K562 (cell line): ENCODE results near the gene C7.

Experiments used
- FOXP1 ChIP-seq: sonication (generic); formaldehyde crosslinking; IDR thresholded peaks from 2 replicates; pipeline ENCODE4 v1.8.0; 2022; ENCODE audit warnings: mild to moderate bottlenecking, missing genetic modification reagents
- HDAC2 ChIP-seq: fragments of 450-650 bp; IDR thresholded peaks from 2 replicates; pipeline ENCODE4 v1.6.1; 2016; ENCODE audit warnings: mild to moderate bottlenecking
- MYC ChIP-seq, 2 experiments: fragments of 250-450 bp in 1 of 2; sonication (Bioruptor Pico) in 1 of 2; IDR thresholded peaks; 2 replicates each; pipeline versions ENCODE4 v1.5.1 to v1.6.1; 2012 to 2021; ENCODE audit warnings: low read depth in 2 of 2, borderline replicate concordance in 1 of 2, improper control_type of control experiment in 1 of 2, low read length in 1 of 2, mild to moderate bottlenecking in 1 of 2, moderate library complexity in 1 of 2
- NRF1 ChIP-seq, 2 experiments: fragments of 450-650 bp; IDR thresholded peaks in 1 of 2; conservative IDR thresholded peaks in 1 of 2; 2 replicates each; pipeline ENCODE4 v1.6.1; 2014; ENCODE audit warnings: mild to moderate bottlenecking in 2 of 2
- PHF21A ChIP-seq: fragments of 450-650 bp; IDR thresholded peaks from 2 replicates; pipeline ENCODE4 v1.6.1; 2017; ENCODE audit warnings: low read depth, borderline replicate concordance
- SP2 ChIP-seq: IDR thresholded peaks from 2 replicates; pipeline ENCODE4 v1.6.1; 2011; ENCODE audit warnings: mild to moderate bottlenecking, low read depth, low read length, moderate library complexity; ENCODE audit not compliant: poor library complexity, severe bottlenecking; ENCODE audit errors: extremely low read depth
- TAF1 ChIP-seq: IDR thresholded peaks from 2 replicates; pipeline ENCODE4 v1.6.1; 2011; ENCODE audit warnings: mild to moderate bottlenecking, low read length, moderate library complexity; ENCODE audit not compliant: insufficient read depth, control insufficient read depth, severe bottlenecking; ENCODE audit errors: extremely low read depth
- TF ChIP-seq, protein P1 (sequence below): IDR thresholded peaks from 3 replicates; pipeline ENCODE4 v1.6.1; 2011; ENCODE audit warnings: borderline replicate concordance, mild to moderate bottlenecking, moderate library complexity; ENCODE audit not compliant: insufficient read length; ENCODE audit errors: extremely low read depth
- TF ChIP-seq, protein P2 (sequence below), 3 experiments: IDR thresholded peaks in 2 of 3; conservative IDR thresholded peaks in 1 of 3; 2 replicates each; pipeline ENCODE4 v1.5.1; 2011 to 2012; ENCODE audit warnings: low read length in 3 of 3, mild to moderate bottlenecking in 3 of 3, control low read depth in 2 of 3, improper control_type of control experiment in 1 of 3, inconsistent platforms in 1 of 3, low read depth in 1 of 3, mixed read lengths in 1 of 3, moderate library complexity in 1 of 3; ENCODE audit not compliant: insufficient read depth in 2 of 3
- TF ChIP-seq, protein P3 (sequence below), 2 experiments: IDR thresholded peaks; 2 replicates each; pipeline ENCODE4 v1.6.1; 2012; ENCODE audit warnings: improper control_type of control experiment in 2 of 2, low read depth in 2 of 2, low read length in 2 of 2, borderline replicate concordance in 1 of 2
- TF ChIP-seq, protein P4 (sequence below), 2 experiments: fragments of 200-800 bp in 1 of 2; sonication (Bioruptor generic) in 1 of 2; sonication (generic) in 1 of 2; formaldehyde crosslinking in 1 of 2; IDR thresholded peaks in 1 of 2; conservative IDR thresholded peaks in 1 of 2; 2 replicates each; pipeline versions ENCODE4 v1.5.0 to v1.6.1; 2016 to 2020; ENCODE audit warnings: missing compliant biosample characterization in 1 of 2, missing genetic modification characterization in 1 of 2, missing genetic modification reagents in 1 of 2
- TF ChIP-seq, protein P5 (sequence below), 2 experiments: IDR thresholded peaks in 1 of 2; conservative IDR thresholded peaks in 1 of 2; 2 replicates each; pipeline ENCODE4 v1.6.1; 2016; ENCODE audit warnings: low read depth in 2 of 2, mild to moderate bottlenecking in 1 of 2, missing compliant biosample characterization in 1 of 2, missing genetic modification characterization in 1 of 2, moderate library complexity in 1 of 2

DNA sequence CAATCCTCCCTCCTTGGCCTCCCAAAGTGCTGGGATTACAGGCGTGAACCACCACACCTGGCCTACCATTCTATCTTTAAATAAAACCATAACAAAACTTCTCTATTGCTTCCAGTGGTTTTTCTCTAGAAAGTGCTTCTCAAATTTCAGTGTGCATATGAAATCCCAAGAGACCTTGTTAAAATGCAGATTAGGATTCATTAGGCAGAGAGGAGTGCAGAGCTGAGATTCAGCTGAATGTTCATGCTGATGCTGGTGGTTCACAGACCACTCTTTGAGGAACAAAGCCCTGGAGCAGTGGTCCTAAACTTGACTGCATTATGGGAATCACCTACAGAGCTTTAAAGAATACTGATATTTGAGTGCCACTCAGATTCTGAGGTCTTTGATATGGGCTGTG lies 39.9 kb upstream of the C7 start:
- no peak for TF ChIP-seq NRF1 (conservative IDR thresholded peaks at IDR 0.05 in 1 of 2, IDR thresholded peaks at IDR 0.05 in 1 of 2)
- TF ChIP-seq TAF1: no peak
- TF ChIP-seq, protein P1, sequence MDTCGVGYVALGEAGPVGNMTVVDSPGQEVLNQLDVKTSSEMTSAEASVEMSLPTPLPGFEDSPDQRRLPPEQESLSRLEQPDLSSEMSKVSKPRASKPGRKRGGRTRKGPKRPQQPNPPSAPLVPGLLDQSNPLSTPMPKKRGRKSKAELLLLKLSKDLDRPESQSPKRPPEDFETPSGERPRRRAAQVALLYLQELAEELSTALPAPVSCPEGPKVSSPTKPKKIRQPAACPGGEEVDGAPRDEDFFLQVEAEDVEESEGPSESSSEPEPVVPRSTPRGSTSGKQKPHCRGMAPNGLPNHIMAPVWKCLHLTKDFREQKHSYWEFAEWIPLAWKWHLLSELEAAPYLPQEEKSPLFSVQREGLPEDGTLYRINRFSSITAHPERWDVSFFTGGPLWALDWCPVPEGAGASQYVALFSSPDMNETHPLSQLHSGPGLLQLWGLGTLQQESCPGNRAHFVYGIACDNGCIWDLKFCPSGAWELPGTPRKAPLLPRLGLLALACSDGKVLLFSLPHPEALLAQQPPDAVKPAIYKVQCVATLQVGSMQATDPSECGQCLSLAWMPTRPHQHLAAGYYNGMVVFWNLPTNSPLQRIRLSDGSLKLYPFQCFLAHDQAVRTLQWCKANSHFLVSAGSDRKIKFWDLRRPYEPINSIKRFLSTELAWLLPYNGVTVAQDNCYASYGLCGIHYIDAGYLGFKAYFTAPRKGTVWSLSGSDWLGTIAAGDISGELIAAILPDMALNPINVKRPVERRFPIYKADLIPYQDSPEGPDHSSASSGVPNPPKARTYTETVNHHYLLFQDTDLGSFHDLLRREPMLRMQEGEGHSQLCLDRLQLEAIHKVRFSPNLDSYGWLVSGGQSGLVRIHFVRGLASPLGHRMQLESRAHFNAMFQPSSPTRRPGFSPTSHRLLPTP: no peak
- TF ChIP-seq, protein P2, sequence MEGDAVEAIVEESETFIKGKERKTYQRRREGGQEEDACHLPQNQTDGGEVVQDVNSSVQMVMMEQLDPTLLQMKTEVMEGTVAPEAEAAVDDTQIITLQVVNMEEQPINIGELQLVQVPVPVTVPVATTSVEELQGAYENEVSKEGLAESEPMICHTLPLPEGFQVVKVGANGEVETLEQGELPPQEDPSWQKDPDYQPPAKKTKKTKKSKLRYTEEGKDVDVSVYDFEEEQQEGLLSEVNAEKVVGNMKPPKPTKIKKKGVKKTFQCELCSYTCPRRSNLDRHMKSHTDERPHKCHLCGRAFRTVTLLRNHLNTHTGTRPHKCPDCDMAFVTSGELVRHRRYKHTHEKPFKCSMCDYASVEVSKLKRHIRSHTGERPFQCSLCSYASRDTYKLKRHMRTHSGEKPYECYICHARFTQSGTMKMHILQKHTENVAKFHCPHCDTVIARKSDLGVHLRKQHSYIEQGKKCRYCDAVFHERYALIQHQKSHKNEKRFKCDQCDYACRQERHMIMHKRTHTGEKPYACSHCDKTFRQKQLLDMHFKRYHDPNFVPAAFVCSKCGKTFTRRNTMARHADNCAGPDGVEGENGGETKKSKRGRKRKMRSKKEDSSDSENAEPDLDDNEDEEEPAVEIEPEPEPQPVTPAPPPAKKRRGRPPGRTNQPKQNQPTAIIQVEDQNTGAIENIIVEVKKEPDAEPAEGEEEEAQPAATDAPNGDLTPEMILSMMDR (IDR thresholded peaks at IDR 0.05 in 2 of 3, conservative IDR thresholded peaks at IDR 0.05 in 1 of 3; ENCODE audit: insufficient read depth in 2 of 3, low read depth in 1 of 3, low read length in 3 of 3): no peak
- TF ChIP-seq, protein P3, sequence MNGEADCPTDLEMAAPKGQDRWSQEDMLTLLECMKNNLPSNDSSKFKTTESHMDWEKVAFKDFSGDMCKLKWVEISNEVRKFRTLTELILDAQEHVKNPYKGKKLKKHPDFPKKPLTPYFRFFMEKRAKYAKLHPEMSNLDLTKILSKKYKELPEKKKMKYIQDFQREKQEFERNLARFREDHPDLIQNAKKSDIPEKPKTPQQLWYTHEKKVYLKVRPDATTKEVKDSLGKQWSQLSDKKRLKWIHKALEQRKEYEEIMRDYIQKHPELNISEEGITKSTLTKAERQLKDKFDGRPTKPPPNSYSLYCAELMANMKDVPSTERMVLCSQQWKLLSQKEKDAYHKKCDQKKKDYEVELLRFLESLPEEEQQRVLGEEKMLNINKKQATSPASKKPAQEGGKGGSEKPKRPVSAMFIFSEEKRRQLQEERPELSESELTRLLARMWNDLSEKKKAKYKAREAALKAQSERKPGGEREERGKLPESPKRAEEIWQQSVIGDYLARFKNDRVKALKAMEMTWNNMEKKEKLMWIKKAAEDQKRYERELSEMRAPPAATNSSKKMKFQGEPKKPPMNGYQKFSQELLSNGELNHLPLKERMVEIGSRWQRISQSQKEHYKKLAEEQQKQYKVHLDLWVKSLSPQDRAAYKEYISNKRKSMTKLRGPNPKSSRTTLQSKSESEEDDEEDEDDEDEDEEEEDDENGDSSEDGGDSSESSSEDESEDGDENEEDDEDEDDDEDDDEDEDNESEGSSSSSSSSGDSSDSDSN (IDR thresholded peaks at IDR 0.05; ENCODE audit: borderline replicate concordance in 1 of 2, low read depth in 2 of 2, low read length in 2 of 2): no peak
- no peak for TF ChIP-seq FOXP1 (CRISPR knock-in tag)
- TF ChIP-seq MYC (IDR thresholded peaks at IDR 0.05; ENCODE audit: low read depth, low read length): no peak
- no peak for TF ChIP-seq MYC (CRISPR knock-in tag; IDR thresholded peaks at IDR 0.05; ENCODE audit: borderline replicate concordance, low read depth)
- TF ChIP-seq HDAC2: no peak
- TF ChIP-seq, protein P4, sequence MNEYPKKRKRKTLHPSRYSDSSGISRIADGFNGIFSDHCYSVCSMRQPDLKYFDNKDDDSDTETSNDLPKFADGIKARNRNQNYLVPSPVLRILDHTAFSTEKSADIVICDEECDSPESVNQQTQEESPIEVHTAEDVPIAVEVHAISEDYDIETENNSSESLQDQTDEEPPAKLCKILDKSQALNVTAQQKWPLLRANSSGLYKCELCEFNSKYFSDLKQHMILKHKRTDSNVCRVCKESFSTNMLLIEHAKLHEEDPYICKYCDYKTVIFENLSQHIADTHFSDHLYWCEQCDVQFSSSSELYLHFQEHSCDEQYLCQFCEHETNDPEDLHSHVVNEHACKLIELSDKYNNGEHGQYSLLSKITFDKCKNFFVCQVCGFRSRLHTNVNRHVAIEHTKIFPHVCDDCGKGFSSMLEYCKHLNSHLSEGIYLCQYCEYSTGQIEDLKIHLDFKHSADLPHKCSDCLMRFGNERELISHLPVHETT (CRISPR knock-in tag; conservative IDR thresholded peaks at IDR 0.05 in 1 of 2, IDR thresholded peaks at IDR 0.05 in 1 of 2): no peak
- TF ChIP-seq, protein P5, sequence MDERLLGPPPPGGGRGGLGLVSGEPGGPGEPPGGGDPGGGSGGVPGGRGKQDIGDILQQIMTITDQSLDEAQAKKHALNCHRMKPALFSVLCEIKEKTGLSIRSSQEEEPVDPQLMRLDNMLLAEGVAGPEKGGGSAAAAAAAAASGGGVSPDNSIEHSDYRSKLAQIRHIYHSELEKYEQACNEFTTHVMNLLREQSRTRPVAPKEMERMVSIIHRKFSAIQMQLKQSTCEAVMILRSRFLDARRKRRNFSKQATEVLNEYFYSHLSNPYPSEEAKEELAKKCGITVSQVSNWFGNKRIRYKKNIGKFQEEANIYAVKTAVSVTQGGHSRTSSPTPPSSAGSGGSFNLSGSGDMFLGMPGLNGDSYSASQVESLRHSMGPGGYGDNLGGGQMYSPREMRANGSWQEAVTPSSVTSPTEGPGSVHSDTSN (CRISPR knock-in tag; IDR thresholded peaks at IDR 0.05; ENCODE audit: low read depth): no peak
- TF ChIP-seq, protein P5 (tag; conservative IDR thresholded peaks at IDR 0.05; ENCODE audit: low read depth): no peak
- TF ChIP-seq PHF21A: no peak
- no peak for TF ChIP-seq SP2
